CD4-positive, alpha-beta T cell treated with Interleukin-6 at 100 ng/mL for 8 hours (primary cell): ENCODE results near the gene KIF3B.
"Not testable (repeated sequence)": the region's sequence is repeated elsewhere in the genome, so short reads cannot be mapped to it uniquely, and the experiment has no call there.

Experiments used
- DNase-seq: peaks from one replicate; pipeline ENCODE4 v3.0.0-alpha.2; 2020; ENCODE audit warnings: mixed read lengths, low spot score

KIF3B gene

GRCh38 chr20:32356622-32357374, 79.3 kb downstream of the KIF3B start:
- DNase-seq, result no peak

- no peak for DNase-seq
These were observed 80.0 kb downstream of the KIF3B start for GRCh38 chr20:32357375-32357868.

- peak; percentile 97 for DNase-seq
These were observed 80.6 kb downstream of the KIF3B start, which contains the start of gene ASXL1 for GRCh38 chr20:32357869-32358631. TSS of gene ASXL1 (plus strand) at chr20:32358331. CDS start at chr20:32358776, 445 bp downstream.

- DNase-seq, result no peak
These were observed 81.1 kb downstream of the KIF3B start for GRCh38 chr20:32358632-32358882.

- DNase-seq, result peak; percentile 62
These were observed 81.6 kb downstream of the KIF3B start for GRCh38 chr20:32358883-32359632.

- DNase-seq, result peak; percentile 14
These were observed 82.3 kb downstream of the KIF3B start for GRCh38 chr20:32359633-32360332.

GRCh38 chr20:32360333-32360634, 82.8 kb downstream of the KIF3B start:
- no peak for DNase-seq

GRCh38 chr20:32362901-32363364, 85.5 kb downstream of the KIF3B start:
- no peak for DNase-seq

GRCh38 chr20:32363492-32363891, 86.0 kb downstream of the KIF3B start:
- DNase-seq, result no peak

- no peak for DNase-seq
These were observed 87.2 kb downstream of the KIF3B start for GRCh38 chr20:32364554-32365208.

- no peak for DNase-seq
These were observed 88.1 kb downstream of the KIF3B start for GRCh38 chr20:32365564-32365963.

- DNase-seq, result no peak
These were observed 88.9 kb downstream of the KIF3B start for GRCh38 chr20:32366380-32366779.

- DNase-seq, result no peak
These were observed 90.9 kb downstream of the KIF3B start for GRCh38 chr20:32368323-32368722.

- DNase-seq, result no peak
These were observed 91.5 kb downstream of the KIF3B start for GRCh38 chr20:32368925-32369324.

GRCh38 chr20:32370897-32371296, 93.4 kb downstream of the KIF3B start:
- no peak for DNase-seq

- DNase-seq, result no peak
These were observed 101.0 kb downstream of the KIF3B start for GRCh38 chr20:32378461-32378860.

GRCh38 chr20:32380037-32380436, 102.6 kb downstream of the KIF3B start:
- not testable (repeated sequence) for DNase-seq

GRCh38 chr20:32380745-32381144, 103.3 kb downstream of the KIF3B start:
- DNase-seq, result no peak

GRCh38 chr20:32382102-32382950, 104.9 kb downstream of the KIF3B start:
- no peak for DNase-seq

GRCh38 chr20:32383441-32383840, 106.0 kb downstream of the KIF3B start:
- not testable (repeated sequence) for DNase-seq
